Measurements from ENCODE around the gene NFATC1. TPM values are rescaled to one million over a fixed set of nuclear protein-coding genes. Genes with fewer than 3 reads are reported as not detected.
A peak's percentile ranks its signal among the peaks of the same experiment; 100 is the strongest.

The NFATC1 gene
- total and polyA plus RNA-seq, 3 experiments from 2014 or later = 36.7 to 46.7 (median 45.9) TPM

GRCh38 chr18:79468119-79468789, 72.5 kb downstream of the NFATC1 start:
- DNase-seq = no peak
- H3K4me1 Mint-ChIP-seq = peaks cover 0 to 3% (median 0%) of the 10 kb centered on the region in 3 donors
- no peaks in the 10 kb centered on the region for H3K27me3 ChIP-seq (ENCODE audit: insufficient read depth, low read length, poor library complexity, severe bottlenecking)
- peaks cover 0 to 2% of the 10 kb centered on the region in 2 donors for H3K27me3 Mint-ChIP-seq
- H3K4me3 Mint-ChIP-seq = no peak overlapping the region
- H3K9me3 ChIP-seq (ENCODE audit: low read length) = no peaks in the 10 kb centered on the region
- ChIA-PET POLR2A (no interaction called here), CTCF (no interaction called here)
- H3K27ac Mint-ChIP-seq = peak overlapping the region in 1 of 8 donors; percentile 84
- peaks cover 8% of the 10 kb centered on the region for H3K36me3 ChIP-seq (ENCODE audit: insufficient read depth, low read length)
- H3K9me3 Mint-ChIP-seq = no peaks in the 10 kb centered on the region
- H3K27ac ChIP-seq (ENCODE audit: low read depth, low read length) = no peak overlapping the region
- peaks cover 0 to 82% (median 6%) of the 10 kb centered on the region in 3 donors for H3K36me3 Mint-ChIP-seq
- no peaks in the 10 kb centered on the region for H3K4me1 ChIP-seq (ENCODE audit: insufficient read depth, low read length)
- H3K4me3 ChIP-seq (ENCODE audit: low read length) = no peak overlapping the region

DNA sequence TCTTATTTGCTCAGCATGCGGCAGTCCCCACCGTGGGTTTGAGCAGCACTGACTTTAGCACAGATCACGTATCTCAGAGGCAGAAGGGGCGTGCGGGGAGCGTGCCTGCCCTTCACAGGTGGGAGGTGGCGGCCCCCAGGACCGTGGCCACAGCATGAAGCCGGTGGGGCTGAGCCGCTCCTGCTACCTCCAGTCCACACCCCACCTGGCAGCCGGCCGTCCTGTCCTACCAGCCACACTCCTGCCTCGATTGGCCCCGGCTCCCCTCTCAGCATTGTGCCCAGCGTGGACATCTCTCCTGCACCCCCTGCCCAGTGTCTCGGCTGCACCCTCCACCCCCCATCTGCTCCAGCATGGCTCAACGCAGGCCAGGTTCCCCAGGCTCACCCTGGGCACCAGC, 73.6 kb downstream of the NFATC1 start:
- peaks cover 0 to 3% (median 0%) of the 10 kb centered on the region in 3 donors for H3K4me1 Mint-ChIP-seq
- H3K27me3 Mint-ChIP-seq = peaks cover 0 to 2% of the 10 kb centered on the region in 2 donors
- H3K36me3 Mint-ChIP-seq = peaks cover 0 to 75% (median 6%) of the 10 kb centered on the region in 3 donors
- ChIA-PET CTCF (no interaction called here), POLR2A (no interaction called here)
- Histone ChIP-seq H3K27me3 (ENCODE audit: insufficient read depth, low read length, poor library complexity, severe bottlenecking) (no peaks in the 10 kb centered on the region), H3K27ac (ENCODE audit: low read depth, low read length) (no peak overlapping the region), H3K4me1 (ENCODE audit: insufficient read depth, low read length) (no peaks in the 10 kb centered on the region), H3K4me3 (ENCODE audit: low read length) (no peak overlapping the region), H3K36me3 (ENCODE audit: insufficient read depth, low read length) (peaks cover 8% of the 10 kb centered on the region), H3K9me3 (ENCODE audit: low read length) (no peaks in the 10 kb centered on the region)
- no peak overlapping the region for H3K4me3 Mint-ChIP-seq
- no peak for DNase-seq
- H3K27ac Mint-ChIP-seq = peak overlapping the region in 1 of 8 donors; percentile 54
- no peaks in the 10 kb centered on the region for H3K9me3 Mint-ChIP-seq

- ChIA-PET CTCF (no interaction called here), POLR2A (no interaction called here)
- no peak overlapping the region for H3K4me3 Mint-ChIP-seq
- Histone ChIP-seq H3K4me1 (ENCODE audit: insufficient read depth, low read length) (no peaks in the 10 kb centered on the region), H3K27me3 (ENCODE audit: insufficient read depth, low read length, poor library complexity, severe bottlenecking) (no peaks in the 10 kb centered on the region), H3K4me3 (ENCODE audit: low read length) (no peak overlapping the region), H3K27ac (ENCODE audit: low read depth, low read length) (no peak overlapping the region), H3K9me3 (ENCODE audit: low read length) (no peaks in the 10 kb centered on the region), H3K36me3 (ENCODE audit: insufficient read depth, low read length) (peaks cover 8% of the 10 kb centered on the region)
- H3K27me3 Mint-ChIP-seq = peaks cover 0 to 2% of the 10 kb centered on the region in 2 donors
- H3K36me3 Mint-ChIP-seq = peaks cover 0 to 72% (median 6%) of the 10 kb centered on the region in 3 donors
- no peaks in the 10 kb centered on the region for H3K9me3 Mint-ChIP-seq
- no peak for DNase-seq
- H3K4me1 Mint-ChIP-seq = peaks cover 0 to 3% (median 0%) of the 10 kb centered on the region in 3 donors
- peak overlapping the region in 4 of 8 donors; percentile 17 to 64 (median 44) for H3K27ac Mint-ChIP-seq
These were observed 74.2 kb downstream of the NFATC1 start for GRCh38 chr18:79469751-79470505.

DNA sequence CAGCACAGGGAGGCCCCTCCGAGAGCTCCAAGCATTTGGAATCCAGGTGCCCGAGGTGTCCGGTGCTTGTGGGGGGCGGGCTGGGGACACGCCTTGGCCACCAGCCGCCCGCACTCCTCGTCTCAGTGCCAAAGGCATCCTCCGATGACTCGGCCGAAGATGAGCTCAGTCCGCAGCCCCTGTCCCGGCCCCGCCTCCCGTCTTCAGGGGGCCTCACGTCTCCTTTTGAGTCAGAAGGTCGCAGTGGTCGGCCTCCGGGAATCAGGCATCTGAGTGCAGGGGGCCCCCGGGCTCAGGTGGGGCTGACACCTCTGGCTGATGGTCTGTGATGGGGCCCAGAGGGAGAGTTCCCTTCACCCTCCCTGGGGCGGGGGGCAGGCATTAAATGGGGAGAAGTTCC, 74.8 kb downstream of the NFATC1 start:
- H3K4me1 ChIP-seq (ENCODE audit: insufficient read depth, low read length) = no peaks in the 10 kb centered on the region
- peaks cover 0 to 3% (median 0%) of the 10 kb centered on the region in 3 donors for H3K4me1 Mint-ChIP-seq
- no peak overlapping the region for H3K4me3 ChIP-seq (ENCODE audit: low read length)
- peaks cover 0 to 65% (median 3%) of the 10 kb centered on the region in 3 donors for H3K36me3 Mint-ChIP-seq
- no peaks in the 10 kb centered on the region for H3K27me3 ChIP-seq (ENCODE audit: insufficient read depth, low read length, poor library complexity, severe bottlenecking)
- ChIA-PET CTCF (no interaction called here), POLR2A (no interaction called here)
- H3K36me3 ChIP-seq (ENCODE audit: insufficient read depth, low read length) = peaks cover 8% of the 10 kb centered on the region
- no peak overlapping the region for H3K27ac ChIP-seq (ENCODE audit: low read depth, low read length)
- no peaks in the 10 kb centered on the region for H3K9me3 Mint-ChIP-seq
- peak overlapping the region in 1 of 8 donors; percentile 81 for H3K27ac Mint-ChIP-seq
- peaks cover 0 to 2% of the 10 kb centered on the region in 2 donors for H3K27me3 Mint-ChIP-seq
- no peaks in the 10 kb centered on the region for H3K9me3 ChIP-seq (ENCODE audit: low read length)
- H3K4me3 Mint-ChIP-seq = no peak overlapping the region
- DNase-seq = no peak

DNA sequence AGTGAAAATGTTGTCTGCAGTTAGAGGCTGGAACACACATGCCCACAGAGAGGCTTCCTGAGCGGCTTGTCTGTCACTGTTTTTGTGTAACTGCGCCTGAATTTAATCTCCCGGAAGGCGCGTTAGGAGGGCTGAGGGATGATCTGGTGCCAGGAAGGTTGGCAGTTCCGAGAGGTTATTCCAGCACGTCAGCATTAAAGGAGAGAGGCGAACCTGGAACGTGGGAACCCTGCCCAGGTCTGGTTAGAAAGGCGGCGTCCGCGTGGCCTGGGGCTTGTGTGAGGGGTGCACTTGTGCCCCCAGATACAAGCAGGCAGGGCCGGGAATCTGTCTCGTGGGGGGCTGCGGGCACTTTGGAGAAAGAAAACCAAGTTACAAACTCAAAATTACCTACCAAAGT, 75.3 kb downstream of the NFATC1 start:
- Mint-ChIP-seq H3K27ac (peak overlapping the region in 2 of 8 donors; percentile 5 to 81), H3K36me3 (peaks cover 0 to 62% (median 3%) of the 10 kb centered on the region in 3 donors), H3K9me3 (no peaks in the 10 kb centered on the region), H3K27me3 (peaks cover 0 to 2% of the 10 kb centered on the region in 2 donors), H3K4me1 (peaks cover 0 to 3% (median 0%) of the 10 kb centered on the region in 3 donors), H3K4me3 (no peak overlapping the region)
- ChIA-PET CTCF (no interaction called here), POLR2A (no interaction called here)
- Histone ChIP-seq H3K36me3 (ENCODE audit: insufficient read depth, low read length) (peaks cover 8% of the 10 kb centered on the region), H3K4me1 (ENCODE audit: insufficient read depth, low read length) (no peaks in the 10 kb centered on the region), H3K9me3 (ENCODE audit: low read length) (no peaks in the 10 kb centered on the region), H3K27ac (ENCODE audit: low read depth, low read length) (no peak overlapping the region), H3K27me3 (ENCODE audit: insufficient read depth, low read length, poor library complexity, severe bottlenecking) (no peaks in the 10 kb centered on the region), H3K4me3 (ENCODE audit: low read length) (no peak overlapping the region)
- no peak for DNase-seq

GRCh38 chr18:79471597-79471996, 75.9 kb downstream of the NFATC1 start:
- Histone ChIP-seq H3K27me3 (ENCODE audit: insufficient read depth, low read length, poor library complexity, severe bottlenecking) (no peaks in the 10 kb centered on the region), H3K4me3 (ENCODE audit: low read length) (no peak overlapping the region), H3K36me3 (ENCODE audit: insufficient read depth, low read length) (peaks cover 8% of the 10 kb centered on the region), H3K4me1 (ENCODE audit: insufficient read depth, low read length) (no peaks in the 10 kb centered on the region), H3K27ac (ENCODE audit: low read depth, low read length) (no peak overlapping the region), H3K9me3 (ENCODE audit: low read length) (no peaks in the 10 kb centered on the region)
- POLR2A ChIA-PET = no interaction called here
- peaks cover 0 to 2% of the 10 kb centered on the region in 2 donors for H3K27me3 Mint-ChIP-seq
- no peak overlapping the region for H3K4me3 Mint-ChIP-seq
- CTCF ChIA-PET = no interaction called here
- H3K4me1 Mint-ChIP-seq = peaks cover 0 to 3% (median 0%) of the 10 kb centered on the region in 3 donors
- peaks cover 0 to 59% (median 3%) of the 10 kb centered on the region in 3 donors for H3K36me3 Mint-ChIP-seq
- no peak for DNase-seq
- peak overlapping the region in 1 of 8 donors; percentile 32 for H3K27ac Mint-ChIP-seq
- no peaks in the 10 kb centered on the region for H3K9me3 Mint-ChIP-seq

DNA sequence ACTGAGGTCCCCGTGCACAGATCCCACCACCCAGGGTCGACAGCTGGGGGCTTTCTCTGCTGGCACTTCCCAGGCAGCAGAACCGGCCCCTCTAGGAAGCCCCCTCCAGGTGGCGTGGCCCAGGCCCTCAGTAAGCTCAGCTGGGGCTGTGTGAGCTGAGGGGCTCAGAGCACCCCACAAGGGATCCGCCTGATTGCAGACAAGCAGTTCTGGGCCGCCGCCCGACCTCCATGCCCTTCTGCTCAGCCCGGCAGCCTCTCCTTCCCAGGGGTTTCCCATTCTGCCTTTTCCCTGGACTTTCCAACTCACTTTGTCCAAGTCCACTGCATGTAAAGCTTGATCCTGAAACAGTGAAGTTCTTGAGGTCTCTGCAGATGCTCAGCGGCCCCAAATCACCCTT, 76.4 kb downstream of the NFATC1 start:
- H3K4me3 Mint-ChIP-seq = no peak overlapping the region
- POLR2A ChIA-PET = no interaction called here
- peaks cover 0 to 2% of the 10 kb centered on the region in 2 donors for H3K27me3 Mint-ChIP-seq
- DNase-seq = no peak
- no peak overlapping the region for H3K27ac ChIP-seq (ENCODE audit: low read depth, low read length)
- H3K9me3 ChIP-seq (ENCODE audit: low read length) = no peaks in the 10 kb centered on the region
- H3K36me3 ChIP-seq (ENCODE audit: insufficient read depth, low read length) = peaks cover 12% of the 10 kb centered on the region
- no peaks in the 10 kb centered on the region for H3K4me1 ChIP-seq (ENCODE audit: insufficient read depth, low read length)
- no peaks in the 10 kb centered on the region for H3K9me3 Mint-ChIP-seq
- peak overlapping the region in 2 of 8 donors; percentile 33 to 54 for H3K27ac Mint-ChIP-seq
- H3K36me3 Mint-ChIP-seq = peaks cover 0 to 60% (median 3%) of the 10 kb centered on the region in 3 donors
- no peak overlapping the region for H3K4me3 ChIP-seq (ENCODE audit: low read length)
- CTCF ChIA-PET = no interaction called here
- H3K4me1 Mint-ChIP-seq = peaks cover 0 to 3% (median 2%) of the 10 kb centered on the region in 3 donors
- no peaks in the 10 kb centered on the region for H3K27me3 ChIP-seq (ENCODE audit: insufficient read depth, low read length, poor library complexity, severe bottlenecking)

- Mint-ChIP-seq H3K4me1 (peaks cover 0 to 4% (median 4%) of the 10 kb centered on the region in 3 donors), H3K9me3 (no peaks in the 10 kb centered on the region), H3K27me3 (peaks cover 0 to 2% of the 10 kb centered on the region in 2 donors), H3K4me3 (no peak overlapping the region), H3K27ac (peak overlapping the region in 2 of 8 donors; percentile 62 to 66), H3K36me3 (peaks cover 0 to 56% (median 3%) of the 10 kb centered on the region in 3 donors)
- H3K27me3 ChIP-seq (ENCODE audit: insufficient read depth, low read length, poor library complexity, severe bottlenecking) = no peaks in the 10 kb centered on the region
- CTCF ChIA-PET = no interaction called here
- no peaks in the 10 kb centered on the region for H3K4me1 ChIP-seq (ENCODE audit: insufficient read depth, low read length)
- POLR2A ChIA-PET = no interaction called here
- H3K4me3 ChIP-seq (ENCODE audit: low read length) = no peak overlapping the region
- H3K27ac ChIP-seq (ENCODE audit: low read depth, low read length) = no peak overlapping the region
- peaks cover 12% of the 10 kb centered on the region for H3K36me3 ChIP-seq (ENCODE audit: insufficient read depth, low read length)
- DNase-seq = no peak
- no peaks in the 10 kb centered on the region for H3K9me3 ChIP-seq (ENCODE audit: low read length)
These were observed 77.2 kb downstream of the NFATC1 start for GRCh38 chr18:79472946-79473345.

Data from CD8-positive, alpha-beta memory T cell (primary cell).